Kidney epithelial cell (primary cell): Measurements from ENCODE around the gene SPATA31A7. TPM values are rescaled to one million over a fixed set of nuclear protein-coding genes. Genes with fewer than 3 reads are reported as not detected.
"Not testable (repeated sequence)": the region's sequence is repeated elsewhere in the genome, so short reads cannot be mapped to it uniquely, and the experiment has no call there.

Experiments used
- DNase-seq: peaks from one replicate; pipeline ENCODE4 v3.0.0-alpha.2; 2010; ENCODE audit warnings: low read depth
- H3K27me3 ChIP-seq: 2 replicates; pipeline ENCODE4 v1.6.0; 2011; ENCODE audit warnings: low read length; ENCODE audit not compliant: control insufficient read depth, insufficient read depth
- H3K36me3 ChIP-seq: 2 replicates; pipeline ENCODE4 v1.5.1; 2011; ENCODE audit warnings: low read length; ENCODE audit not compliant: control insufficient read depth, insufficient read depth
- H3K4me3 ChIP-seq: 2 replicates; pipeline ENCODE4 v1.5.1; 2011; ENCODE audit warnings: low read depth, mild to moderate bottlenecking, control low read depth, low read length
- total RNA-seq: library from RNA; depleted of rRNA; stranded (reverse); fragments of >200 nt; gene quantifications from 2 replicates; pipeline ENCODE4 v1.2.3, GENCODE V29; 2015

SPATA31A7 gene
- total RNA-seq = not detected in 2 replicates

- H3K4me3 ChIP-seq, H3K27me3 ChIP-seq, H3K36me3 ChIP-seq, DNase-seq: not testable (repeated sequence)
Measured at GRCh38 chr9:61189736-61190135, at the start of gene SPATA31A7. SPATA31A7 (plus strand) TSS chr9:61190036; CDS start chr9:61190065, 29 bp downstream.

GRCh38 chr9:61226438-61226837, 36.6 kb downstream of the SPATA31A7 start:
- DNase-seq, H3K27me3 ChIP-seq, H3K4me3 ChIP-seq, H3K36me3 ChIP-seq: not testable (repeated sequence)
